HepG2 (cell line): ENCODE measurements around the gene DDAH2. TPM values are rescaled to one million over a fixed set of nuclear protein-coding genes. Genes with fewer than 3 reads are reported as not detected.

Source experiments
- ATM ChIP-seq: fragments of 450-650 bp; IDR thresholded peaks from 2 replicates; pipeline ENCODE4 v1.7.1; 2017; ENCODE audit warnings: mild to moderate bottlenecking, borderline replicate concordance
- CBX5 ChIP-seq: sonication (generic); formaldehyde crosslinking; IDR thresholded peaks from 2 replicates; pipeline ENCODE4 v1.4.0; 2020; ENCODE audit warnings: missing genetic modification reagents, borderline replicate concordance
- ELF1 ChIP-seq: sonication (generic); formaldehyde crosslinking; IDR thresholded peaks from 2 replicates; pipeline ENCODE4 v1.4.0; 2020; ENCODE audit warnings: missing genetic modification reagents
- FIP1L1 ChIP-seq: fragments of 200-400 bp; formaldehyde crosslinking; IDR thresholded peaks from 2 replicates; pipeline ENCODE4 v1.6.1; 2018; ENCODE audit warnings: low read depth, mild to moderate bottlenecking, low read length, moderate library complexity, borderline replicate concordance; ENCODE audit not compliant: insufficient read depth
- FOSL2 ChIP-seq: sonication (generic); formaldehyde crosslinking; IDR thresholded peaks from 2 replicates; pipeline ENCODE4 v1.4.0; 2020; ENCODE audit warnings: missing genetic modification reagents
- FOXK1 ChIP-seq: sonication (generic); formaldehyde crosslinking; IDR thresholded peaks from 2 replicates; pipeline ENCODE4 v1.4.0; 2020; ENCODE audit warnings: low read depth, missing genetic modification reagents, borderline replicate concordance
- HNF4A ChIP-seq: sonication (generic); formaldehyde crosslinking; IDR thresholded peaks from 2 replicates; pipeline ENCODE4 v1.4.0; 2020; ENCODE audit warnings: missing genetic modification reagents
- POLR2A ChIP-seq, 2 experiments: IDR thresholded peaks; 2 replicates each; pipeline ENCODE4 v1.6.1; 2011; ENCODE audit warnings: low read depth in 2 of 2, low read length in 2 of 2, mild to moderate bottlenecking in 1 of 2, moderate library complexity in 1 of 2; ENCODE audit not compliant: insufficient read depth in 1 of 2
- REXO4 ChIP-seq: sonication (generic); formaldehyde crosslinking; IDR thresholded peaks from 2 replicates; pipeline ENCODE4 v1.8.0; 2022; ENCODE audit warnings: missing genetic modification reagents, mild to moderate bottlenecking, borderline replicate concordance
- YEATS2 ChIP-seq: sonication (generic); formaldehyde crosslinking; IDR thresholded peaks from 2 replicates; pipeline ENCODE4 v1.4.0; 2020; ENCODE audit warnings: missing genetic modification reagents, borderline replicate concordance
- ZNF562 ChIP-seq: sonication (generic); formaldehyde crosslinking; IDR thresholded peaks from 2 replicates; pipeline ENCODE4 v1.8.0; 2022; ENCODE audit warnings: missing genetic modification reagents, borderline replicate concordance
- ZSCAN31 ChIP-seq: sonication (generic); formaldehyde crosslinking; IDR thresholded peaks from 2 replicates; pipeline ENCODE4 v1.5.0; 2020; ENCODE audit warnings: low read depth, mild to moderate bottlenecking, missing genetic modification reagents
- polyA plus RNA-seq, 8 experiments: library from polyadenylated mRNA; depleted of rRNA in 3 of 8; stranded (reverse) in 7 of 8; unstranded in 1 of 8; fragments of >200 nt; fragmentation: Illumina TruSeq in 4 of 8; extraction: Trizol in 4 of 8; gene quantifications; 2 replicates each; pipeline versions ENCODE4 v1.2.1 to v1.2.3, GENCODE V29; 2011 to 2016; ENCODE audit warnings: low read depth in 4 of 8, missing spikeins in 1 of 8, mixed read lengths in 1 of 8; ENCODE audit not compliant: insufficient read depth in 1 of 8
- total RNA-seq, 5 experiments: library from RNA; depleted of rRNA; stranded (reverse); fragments of >200 nt; fragmentation: Illumina TruSeq; extraction: Trizol; gene quantifications; 2 replicates each; pipeline ENCODE4 v1.2.3, GENCODE V29; 2016; ENCODE audit warnings: low read depth in 1 of 5
- TF ChIP-seq, protein P1 (sequence below): sonication (generic); formaldehyde crosslinking; IDR thresholded peaks from 2 replicates; pipeline ENCODE4 v1.5.1; 2020; ENCODE audit warnings: mild to moderate bottlenecking, missing genetic modification reagents, moderate library complexity
- TF ChIP-seq, protein P2 (sequence below): sonication (generic); formaldehyde crosslinking; IDR thresholded peaks from 2 replicates; pipeline ENCODE4 v1.5.0; 2020; ENCODE audit warnings: mild to moderate bottlenecking, missing genetic modification reagents, borderline replicate concordance
- TF ChIP-seq, protein P3 (sequence below): sonication (generic); formaldehyde crosslinking; conservative IDR thresholded peaks from 2 replicates; pipeline ENCODE4 v1.4.0; 2020; ENCODE audit warnings: mild to moderate bottlenecking, missing genetic modification reagents, moderate library complexity

Gene DDAH2
- total and polyA plus RNA-seq, 2 of the 13 experiments (the other 11 are each of a cell fraction or from before 2014, with no cell fraction given) = 16.4 to 21.1 TPM

DNA sequence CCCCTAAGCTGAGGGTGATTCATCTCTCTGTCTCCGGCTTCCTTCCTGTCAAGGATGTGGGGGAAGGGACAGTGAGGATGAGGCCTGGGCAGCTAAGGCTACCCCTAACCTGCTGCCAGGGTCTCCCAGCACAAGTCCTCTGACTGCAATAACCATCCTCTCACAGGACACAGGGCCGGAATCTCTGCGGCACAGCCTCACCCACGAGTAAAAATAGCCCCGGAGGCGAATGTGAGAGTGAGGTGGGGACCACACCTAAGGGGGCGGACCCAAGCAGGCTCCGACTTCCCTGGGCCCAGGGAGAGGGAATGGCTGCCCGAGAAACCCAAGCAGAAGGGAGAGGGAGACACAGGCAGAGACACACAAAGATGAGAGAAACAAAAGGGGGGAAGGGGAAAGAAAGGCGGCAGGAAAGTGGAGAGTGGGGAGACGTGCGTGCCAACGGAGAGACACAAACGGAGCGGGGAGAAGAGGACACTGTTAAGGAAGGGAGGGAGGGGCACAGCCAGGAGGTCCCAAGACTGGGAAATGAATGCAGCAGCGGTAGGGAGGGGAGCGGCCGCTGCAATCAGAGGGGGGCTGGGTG lies 5.8 kb upstream of the DDAH2 start (continued):
- TF ChIP-seq, protein P1, sequence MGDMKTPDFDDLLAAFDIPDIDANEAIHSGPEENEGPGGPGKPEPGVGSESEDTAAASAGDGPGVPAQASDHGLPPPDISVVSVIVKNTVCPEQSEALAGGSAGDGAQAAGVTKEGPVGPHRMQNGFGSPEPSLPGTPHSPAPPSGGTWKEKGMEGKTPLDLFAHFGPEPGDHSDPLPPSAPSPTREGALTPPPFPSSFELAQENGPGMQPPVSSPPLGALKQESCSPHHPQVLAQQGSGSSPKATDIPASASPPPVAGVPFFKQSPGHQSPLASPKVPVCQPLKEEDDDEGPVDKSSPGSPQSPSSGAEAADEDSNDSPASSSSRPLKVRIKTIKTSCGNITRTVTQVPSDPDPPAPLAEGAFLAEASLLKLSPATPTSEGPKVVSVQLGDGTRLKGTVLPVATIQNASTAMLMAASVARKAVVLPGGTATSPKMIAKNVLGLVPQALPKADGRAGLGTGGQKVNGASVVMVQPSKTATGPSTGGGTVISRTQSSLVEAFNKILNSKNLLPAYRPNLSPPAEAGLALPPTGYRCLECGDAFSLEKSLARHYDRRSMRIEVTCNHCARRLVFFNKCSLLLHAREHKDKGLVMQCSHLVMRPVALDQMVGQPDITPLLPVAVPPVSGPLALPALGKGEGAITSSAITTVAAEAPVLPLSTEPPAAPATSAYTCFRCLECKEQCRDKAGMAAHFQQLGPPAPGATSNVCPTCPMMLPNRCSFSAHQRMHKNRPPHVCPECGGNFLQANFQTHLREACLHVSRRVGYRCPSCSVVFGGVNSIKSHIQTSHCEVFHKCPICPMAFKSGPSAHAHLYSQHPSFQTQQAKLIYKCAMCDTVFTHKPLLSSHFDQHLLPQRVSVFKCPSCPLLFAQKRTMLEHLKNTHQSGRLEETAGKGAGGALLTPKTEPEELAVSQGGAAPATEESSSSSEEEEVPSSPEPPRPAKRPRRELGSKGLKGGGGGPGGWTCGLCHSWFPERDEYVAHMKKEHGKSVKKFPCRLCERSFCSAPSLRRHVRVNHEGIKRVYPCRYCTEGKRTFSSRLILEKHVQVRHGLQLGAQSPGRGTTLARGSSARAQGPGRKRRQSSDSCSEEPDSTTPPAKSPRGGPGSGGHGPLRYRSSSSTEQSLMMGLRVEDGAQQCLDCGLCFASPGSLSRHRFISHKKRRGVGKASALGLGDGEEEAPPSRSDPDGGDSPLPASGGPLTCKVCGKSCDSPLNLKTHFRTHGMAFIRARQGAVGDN (CRISPR knock-in tag) = peak; percentile 88
- TF ChIP-seq ZSCAN31 (CRISPR knock-in tag) (0 out of 2 replicates have a peak, but pooled peaks have one; percentile 12), ELF1 (CRISPR knock-in tag) (peak; percentile 16; the same call in 1 of the 2 replicates), POLR2A (IDR thresholded peaks at IDR 0.05; ENCODE audit: insufficient read depth in 1 of 2, low read depth in 2 of 2, low read length in 2 of 2) (no peak), YEATS2 (CRISPR knock-in tag) (peak; percentile 16; the same call in 1 of the 2 replicates), HNF4A (CRISPR knock-in tag) (no peak), ATM (no peak), CBX5 (CRISPR knock-in tag) (0 out of 2 replicates have a peak, but pooled peaks have one; percentile 40), FOSL2 (CRISPR knock-in tag) (peak; percentile 97), REXO4 (no peak), ZNF562 (CRISPR knock-in tag) (no peak), FOXK1 (CRISPR knock-in tag) (peak; percentile 1; the same call in 1 of the 2 replicates), FIP1L1 (no peak)
- TF ChIP-seq, protein P2, sequence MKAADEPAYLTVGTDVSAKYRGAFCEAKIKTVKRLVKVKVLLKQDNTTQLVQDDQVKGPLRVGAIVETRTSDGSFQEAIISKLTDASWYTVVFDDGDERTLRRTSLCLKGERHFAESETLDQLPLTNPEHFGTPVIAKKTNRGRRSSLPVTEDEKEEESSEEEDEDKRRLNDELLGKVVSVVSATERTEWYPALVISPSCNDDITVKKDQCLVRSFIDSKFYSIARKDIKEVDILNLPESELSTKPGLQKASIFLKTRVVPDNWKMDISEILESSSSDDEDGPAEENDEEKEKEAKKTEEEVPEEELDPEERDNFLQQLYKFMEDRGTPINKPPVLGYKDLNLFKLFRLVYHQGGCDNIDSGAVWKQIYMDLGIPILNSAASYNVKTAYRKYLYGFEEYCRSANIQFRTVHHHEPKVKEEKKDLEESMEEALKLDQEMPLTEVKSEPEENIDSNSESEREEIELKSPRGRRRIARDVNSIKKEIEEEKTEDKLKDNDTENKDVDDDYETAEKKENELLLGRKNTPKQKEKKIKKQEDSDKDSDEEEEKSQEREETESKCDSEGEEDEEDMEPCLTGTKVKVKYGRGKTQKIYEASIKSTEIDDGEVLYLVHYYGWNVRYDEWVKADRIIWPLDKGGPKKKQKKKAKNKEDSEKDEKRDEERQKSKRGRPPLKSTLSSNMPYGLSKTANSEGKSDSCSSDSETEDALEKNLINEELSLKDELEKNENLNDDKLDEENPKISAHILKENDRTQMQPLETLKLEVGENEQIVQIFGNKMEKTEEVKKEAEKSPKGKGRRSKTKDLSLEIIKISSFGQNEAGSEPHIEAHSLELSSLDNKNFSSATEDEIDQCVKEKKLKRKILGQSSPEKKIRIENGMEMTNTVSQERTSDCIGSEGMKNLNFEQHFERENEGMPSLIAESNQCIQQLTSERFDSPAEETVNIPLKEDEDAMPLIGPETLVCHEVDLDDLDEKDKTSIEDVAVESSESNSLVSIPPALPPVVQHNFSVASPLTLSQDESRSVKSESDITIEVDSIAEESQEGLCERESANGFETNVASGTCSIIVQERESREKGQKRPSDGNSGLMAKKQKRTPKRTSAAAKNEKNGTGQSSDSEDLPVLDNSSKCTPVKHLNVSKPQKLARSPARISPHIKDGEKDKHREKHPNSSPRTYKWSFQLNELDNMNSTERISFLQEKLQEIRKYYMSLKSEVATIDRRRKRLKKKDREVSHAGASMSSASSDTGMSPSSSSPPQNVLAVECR (CRISPR knock-in tag) = peak; percentile 49; the same call in 1 of the 2 replicates
- TF ChIP-seq, protein P3, sequence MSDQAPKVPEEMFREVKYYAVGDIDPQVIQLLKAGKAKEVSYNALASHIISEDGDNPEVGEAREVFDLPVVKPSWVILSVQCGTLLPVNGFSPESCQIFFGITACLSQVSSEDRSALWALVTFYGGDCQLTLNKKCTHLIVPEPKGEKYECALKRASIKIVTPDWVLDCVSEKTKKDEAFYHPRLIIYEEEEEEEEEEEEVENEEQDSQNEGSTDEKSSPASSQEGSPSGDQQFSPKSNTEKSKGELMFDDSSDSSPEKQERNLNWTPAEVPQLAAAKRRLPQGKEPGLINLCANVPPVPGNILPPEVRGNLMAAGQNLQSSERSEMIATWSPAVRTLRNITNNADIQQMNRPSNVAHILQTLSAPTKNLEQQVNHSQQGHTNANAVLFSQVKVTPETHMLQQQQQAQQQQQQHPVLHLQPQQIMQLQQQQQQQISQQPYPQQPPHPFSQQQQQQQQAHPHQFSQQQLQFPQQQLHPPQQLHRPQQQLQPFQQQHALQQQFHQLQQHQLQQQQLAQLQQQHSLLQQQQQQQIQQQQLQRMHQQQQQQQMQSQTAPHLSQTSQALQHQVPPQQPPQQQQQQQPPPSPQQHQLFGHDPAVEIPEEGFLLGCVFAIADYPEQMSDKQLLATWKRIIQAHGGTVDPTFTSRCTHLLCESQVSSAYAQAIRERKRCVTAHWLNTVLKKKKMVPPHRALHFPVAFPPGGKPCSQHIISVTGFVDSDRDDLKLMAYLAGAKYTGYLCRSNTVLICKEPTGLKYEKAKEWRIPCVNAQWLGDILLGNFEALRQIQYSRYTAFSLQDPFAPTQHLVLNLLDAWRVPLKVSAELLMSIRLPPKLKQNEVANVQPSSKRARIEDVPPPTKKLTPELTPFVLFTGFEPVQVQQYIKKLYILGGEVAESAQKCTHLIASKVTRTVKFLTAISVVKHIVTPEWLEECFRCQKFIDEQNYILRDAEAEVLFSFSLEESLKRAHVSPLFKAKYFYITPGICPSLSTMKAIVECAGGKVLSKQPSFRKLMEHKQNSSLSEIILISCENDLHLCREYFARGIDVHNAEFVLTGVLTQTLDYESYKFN (CRISPR knock-in tag) = no peak
